ENCODE measurements around the gene NOC2L.

- no peak for TF ChIP-seq CTCF (IDR thresholded peaks at IDR 0.05; ENCODE audit: low read length)
- TF ChIP-seq EZH2 (optimal IDR thresholded peaks at IDR 0.05; ENCODE audit: low read depth, low read length) = peak; percentile 52
Measured at GRCh38 chr1:941588-942383, 17.3 kb downstream of the NOC2L start.
